Stimulated activated CD8-positive, alpha-beta memory T cell treated with anti-CD3 and anti-CD28 coated beads, Interleukin-15, amount 100 ng/mL, for 48 hours (primary cell): ENCODE measurements around the gene ETV2.
"Not testable (repeated sequence)": the region's sequence is repeated elsewhere in the genome, so short reads cannot be mapped to it uniquely, and the experiment has no call there.

Experiments
- DNase-seq, 2 donors: peaks; one replicate each; pipeline ENCODE4 v3.0.0-alpha.2; 2020; ENCODE audit warnings: low read depth in 2 of 2

ETV2 gene

GRCh38 chr19:35628264-35628564 is 13.3 kb upstream of the ETV2 start:
- DNase-seq = no peak

- DNase-seq = peak; percentile 93 to 94
Measured at GRCh38 chr19:35628565-35629331, 12.8 kb upstream of the ETV2 start, which contains the start of gene RBM42. TSS of gene RBM42 (plus strand) at chr19:35629036. CDS start at chr19:35629154, 118 bp downstream.

GRCh38 chr19:35629332-35629633 is 12.3 kb upstream of the ETV2 start:
- DNase-seq = no peak

- no peak for DNase-seq
Measured at GRCh38 chr19:35633727-35634440, 7.7 kb upstream of the ETV2 start.

GRCh38 chr19:35636651-35637050 is 4.9 kb upstream of the ETV2 start:
- no peak for DNase-seq

- DNase-seq = no peak
Measured at GRCh38 chr19:35637165-35637564, 4.4 kb upstream of the ETV2 start.

GRCh38 chr19:35639321-35639639 is 2.3 kb upstream of the ETV2 start:
- DNase-seq = no peak

- DNase-seq = no peak
Measured at GRCh38 chr19:35639863-35640262, 1.7 kb upstream of the ETV2 start.

GRCh38 chr19:35642312-35642711 is 767 bp downstream of the ETV2 start:
- DNase-seq = no peak

- DNase-seq = no peak
Measured at GRCh38 chr19:35642798-35643254, 1.3 kb downstream of the ETV2 start.

- DNase-seq = peak; percentile 68 to 69
Measured at GRCh38 chr19:35643255-35644205, 2.0 kb downstream of the ETV2 start.

- peak; percentile 96 to 97 for DNase-seq
Measured at GRCh38 chr19:35644206-35644986, 2.9 kb downstream of the ETV2 start.

GRCh38 chr19:35644987-35645679 is 3.6 kb downstream of the ETV2 start:
- DNase-seq = peak; percentile 71 to 81

GRCh38 chr19:35645680-35646511 is 4.4 kb downstream of the ETV2 start:
- DNase-seq = no peak

- DNase-seq = peak; percentile 90
Measured at GRCh38 chr19:35648017-35648961, 6.7 kb downstream of the ETV2 start, which contains the start of gene COX6B1. TSS of gene COX6B1 (plus strand) at chr19:35648323. CDS start at chr19:35651244, 2,921 bp downstream.

- no peak for DNase-seq
Measured at GRCh38 chr19:35650581-35650980, 9.0 kb downstream of the ETV2 start.

GRCh38 chr19:35654828-35655227 is 13.3 kb downstream of the ETV2 start:
- not testable (repeated sequence) for DNase-seq

- no peak for DNase-seq
Measured at GRCh38 chr19:35655600-35655999, 14.1 kb downstream of the ETV2 start.

GRCh38 chr19:35656700-35657099 is 15.2 kb downstream of the ETV2 start:
- no peak for DNase-seq
